Upper lobe of left lung (tissue), 6 donors: ENCODE data around the gene CSPG5. TPM values are rescaled to one million over a fixed set of nuclear protein-coding genes. Genes with fewer than 3 reads are reported as not detected.
A peak's percentile ranks its signal among the peaks of the same experiment; 100 is the strongest.

Experiments
- ATAC-seq, 2 donors: fragments of 200-7000 bp; cut with Tn5 transposase; one replicate each; pipeline ENCODE4 v1.9.1; 2022; ENCODE audit warnings: mild to moderate bottlenecking in 2 of 2, moderate library complexity in 2 of 2; ENCODE audit not compliant: low FRiP score in 2 of 2
- DNase-seq, 2 donors: peaks; one replicate each; pipeline ENCODE4 v3.0.0-alpha.2; 2019 to 2020
- H3K27ac ChIP-seq, 4 donors: fragments of 200-600 bp; sonication (generic); one replicate each; pipeline ENCODE4 v1.5.1; 2016 to 2019
- H3K27me3 ChIP-seq, 4 donors: fragments of 200-600 bp; sonication (generic); one replicate each; pipeline ENCODE4 v1.5.1; 2017 to 2019
- H3K36me3 ChIP-seq, 4 donors: fragments of 200-600 bp; sonication (generic); one replicate each; pipeline ENCODE4 v1.5.1; 2016 to 2019
- H3K4me1 ChIP-seq, 4 donors: fragments of 200-600 bp; sonication (generic); one replicate each; pipeline ENCODE4 v1.5.1; 2018 to 2019
- H3K4me3 ChIP-seq, 4 donors: fragments of 200-600 bp; sonication (generic); one replicate each; pipeline ENCODE4 v1.5.1; 2017 to 2019; ENCODE audit warnings: mild to moderate bottlenecking in 2 of 4, moderate library complexity in 1 of 4
- H3K9me3 ChIP-seq, 4 donors: fragments of 200-600 bp; sonication (generic); one replicate each; pipeline ENCODE4 v1.5.1; 2018 to 2019
- CTCF ChIP-seq, 6 experiments: fragments of 450-650 bp in 4 of 6; fragments of 200-600 bp in 2 of 6; sonication (generic) in 2 of 6; IDR thresholded peaks; one replicate each; pipeline ENCODE4 v1.5.1; 2016 to 2019; ENCODE audit warnings: antibody characterized with exemption in 6 of 6
- EP300 ChIP-seq, 4 donors: sonication (generic); formaldehyde crosslinking; IDR thresholded peaks; one replicate each; pipeline ENCODE4 v1.5.1; 2017; ENCODE audit warnings: antibody characterized with exemption in 4 of 4, control low read depth in 2 of 4
- POLR2A ChIP-seq, 4 donors: fragments of 450-650 bp; IDR thresholded peaks; one replicate each; pipeline ENCODE4 v1.5.1; 2016 to 2017; ENCODE audit warnings: antibody characterized with exemption in 4 of 4, mild to moderate bottlenecking in 2 of 4
- POLR2AphosphoS5 ChIP-seq, 2 donors: sonication (generic); formaldehyde crosslinking; IDR thresholded peaks; one replicate each; pipeline ENCODE4 v1.5.1; 2017; ENCODE audit warnings: antibody characterized with exemption in 2 of 2
- WGBS, 2 donors: methylation state at CpG; one replicate each; pipeline ENCODE4 v1.1.5; 2017 to 2018; 5-methylcytosine and 5-hydroxymethylcytosine counted together
- small RNA-seq, 4 donors: library from RNA; depleted of rRNA; stranded (forward); fragments of <200 nt; gene quantifications; one replicate each; pipeline ENCODE3, GENCODE V24; 2016
- total RNA-seq, 6 donors: library from RNA; depleted of rRNA in 4 of 6; stranded (reverse); fragments of >200 nt in 4 of 6; gene quantifications; one replicate each; pipeline versions ENCODE4 v1.1.0 to v1.2.1, GENCODE V29; 2016 to 2021
- donor health status: DM: no; HTN: no; CAD: no; lungs with moderate emphysema.
- donor health status: DM: no; HTN: yes; CAD: no; lungs with severe emphysema.

The CSPG5 gene
- total RNA-seq, 6 donors from 2014 or later, result 4.2 to 12.3 (median 6.5) TPM

- no peaks in the 10 kb centered on the region for H3K27me3 ChIP-seq
- WGBS, 2 donors, result 0 to 1% methylated on average over 16 to 29 of the region's 71 CpGs
- peak; percentile 30 to 81 (median 56) for TF ChIP-seq CTCF (IDR thresholded peaks at IDR 0.05)
- TF ChIP-seq POLR2A (IDR thresholded peaks at IDR 0.05), result peak in 2 of 4 donors; percentile 46 to 84
- TF ChIP-seq POLR2AphosphoS5 (IDR thresholded peaks at IDR 0.05), result peak; percentile 74 to 80
- TF ChIP-seq EP300 (IDR thresholded peaks at IDR 0.05), result peak in 1 of 4 donors; percentile 46
- no peaks in the 10 kb centered on the region for H3K9me3 ChIP-seq
- H3K27ac ChIP-seq, result peak within 1 kb of the TSS; percentile 86 to 96 (median 90)
- peaks cover 0 to 20% (median 8%) of the 10 kb centered on the region in 4 donors for H3K36me3 ChIP-seq
- H3K4me1 ChIP-seq, result peaks cover 7 to 19% (median 11%) of the 10 kb centered on the region in 4 donors
- DNase-seq (peak; percentile 96 to 98), ATAC-seq (peak; percentile 100)
- peak within 1 kb of the TSS; percentile 63 to 75 (median 66) for H3K4me3 ChIP-seq
Observed at GRCh38 chr3:47513125-47513929, 65.3 kb downstream of the CSPG5 start, which contains the start of gene ELP6. ELP6 (minus strand) TSS chr3:47513712; CDS start chr3:47513590, 122 bp downstream.

DNA sequence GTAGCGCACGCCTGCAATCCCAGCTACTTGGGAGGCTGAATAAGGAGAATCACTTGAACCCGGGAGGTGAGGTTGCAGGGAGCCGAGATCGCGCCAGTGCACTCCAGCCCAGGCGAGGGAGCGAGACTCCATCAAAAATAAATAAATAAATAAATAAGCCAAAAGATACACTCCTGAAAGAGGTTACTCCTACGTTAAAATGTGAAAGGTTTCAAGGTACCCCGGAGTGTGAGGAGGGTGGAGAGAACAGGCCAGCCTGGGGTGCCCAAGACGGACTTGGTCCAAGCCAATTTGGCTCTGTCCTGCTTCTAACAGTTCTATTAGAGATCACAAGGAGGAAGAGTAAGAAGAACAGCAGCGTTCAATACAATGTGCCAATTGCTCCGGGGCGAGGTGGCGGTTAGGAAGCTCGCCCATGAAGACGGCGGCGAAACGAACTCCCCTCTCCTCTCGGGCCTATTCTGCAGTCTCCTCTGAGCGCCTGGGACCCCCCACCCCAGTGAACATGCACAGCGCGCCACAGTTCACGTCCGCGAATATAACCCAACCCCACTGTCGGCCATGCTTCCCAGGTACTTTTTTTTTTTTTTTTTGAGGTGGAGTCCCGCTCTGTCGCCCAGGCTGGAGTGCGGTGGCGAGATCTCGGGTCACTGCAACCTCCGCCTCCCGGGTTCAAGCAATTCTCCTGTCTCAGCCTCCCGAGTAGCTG lies 66.1 kb downstream of the CSPG5 start:
- Histone ChIP-seq H3K36me3 (peaks cover 0 to 20% (median 8%) of the 10 kb centered on the region in 4 donors), H3K4me3 (peak overlapping the region; percentile 63 to 75 (median 66)), H3K9me3 (no peaks in the 10 kb centered on the region), H3K27me3 (no peaks in the 10 kb centered on the region), H3K4me1 (peaks cover 7 to 19% (median 11%) of the 10 kb centered on the region in 4 donors), H3K27ac (peak overlapping the region; percentile 86 to 96 (median 90))
- 17 to 21% methylated on average over 36 of the region's 36 CpGs for WGBS, 2 donors
- ATAC-seq (peak in 1 of 2 donors; percentile 10), DNase-seq (peak in 1 of 2 donors; percentile 45)
- TF ChIP-seq EP300 (IDR thresholded peaks at IDR 0.05) (no peak), POLR2A (IDR thresholded peaks at IDR 0.05) (no peak), POLR2AphosphoS5 (IDR thresholded peaks at IDR 0.05) (no peak), CTCF (IDR thresholded peaks at IDR 0.05) (no peak)

Small RNAs within 50 kb of the gene (small RNA-seq; reads per million reads assigned to genes)
- 0 reads per million in 4 donors for gene RN7SL870P

Other genes with a start within 250 kb of the CSPG5 start
- 10 to 100 TPM; 32.7 to 93.3 (median 53.7) TPM for gene PTPN23, start 197.8 kb downstream of the CSPG5 start, total RNA-seq
- gene SCAP, start 102.9 kb downstream of the CSPG5 start, total RNA-seq, result 100 to 1,000 TPM in 2 of 6 donors, 10 to 100 TPM in 4; 65.7 to 134 (median 81.8) TPM
- gene ELP6, start 65.2 kb downstream of the CSPG5 start, total RNA-seq, result 10 to 100 TPM; 14.7 to 25.8 (median 22.6) TPM
- gene SMARCC1, start 203.0 kb upstream of the CSPG5 start, total RNA-seq, result 10 to 100 TPM; 33.1 to 58.2 (median 49.4) TPM
- 100 to 1,000 TPM in 1 of 6 donors, 10 to 100 TPM in 5; 57.0 to 105 (median 72.8) TPM for gene DHX30, start 224.3 kb upstream of the CSPG5 start, total RNA-seq